Measurements from ENCODE around the gene NLRP5. TPM values are rescaled to one million over a fixed set of nuclear protein-coding genes. Genes with fewer than 3 reads are reported as not detected.

Gene NLRP5
- total RNA-seq, 1 donor from 2014 or later: not detected

DNA sequence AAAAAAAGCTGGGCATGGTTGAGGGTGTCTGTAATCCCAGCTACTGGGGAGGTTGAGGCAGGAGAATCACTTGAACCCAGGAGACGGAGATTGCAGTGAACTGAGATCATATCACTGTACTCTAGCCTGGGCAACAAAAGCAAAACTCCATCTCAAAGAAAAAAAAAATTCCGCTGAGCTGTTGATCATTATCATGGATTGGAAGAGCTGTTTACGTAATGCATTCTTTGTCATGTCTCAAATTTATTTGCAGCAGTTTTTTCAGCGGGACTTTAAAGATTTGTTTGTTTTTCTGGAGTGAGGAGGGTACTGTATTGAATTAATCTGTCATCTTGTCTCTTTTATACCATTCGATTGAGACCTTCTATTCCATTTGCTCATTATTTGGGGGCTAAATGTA is 4.3 kb downstream of the NLRP5 start:
- Histone ChIP-seq H2AFZ (replicated peaks) (no peak overlapping the region), H3K36me3 (no peaks in the 10 kb centered on the region), H3K9ac (no peak overlapping the region), H3K4me3 (no peak overlapping the region), H3K79me2 (ENCODE audit: low read depth) (no peaks in the 10 kb centered on the region), H3K4me1 (no peaks in the 10 kb centered on the region), H3F3A (ENCODE audit: low read depth) (no peaks in the 10 kb centered on the region), H4K20me1 (ENCODE audit: low read depth) (no peaks in the 10 kb centered on the region), H3K4me2 (no peak overlapping the region), H3K27me3 (no peaks in the 10 kb centered on the region), H3K27ac (no peak overlapping the region), H3K9me3 (ENCODE audit: low read depth) (peaks cover 6% of the 10 kb centered on the region)
- H3K4me1 Mint-ChIP-seq: no peaks in the 10 kb centered on the region
- H3K27me3 Mint-ChIP-seq (ENCODE audit: insufficient read depth, low read depth): no peaks in the 10 kb centered on the region
- H3K27ac Mint-ChIP-seq: no peak overlapping the region
- H3K4me3 Mint-ChIP-seq: no peak overlapping the region
- DNase-seq (ENCODE audit: low spot score): no peak
- TF ChIP-seq, protein P1, sequence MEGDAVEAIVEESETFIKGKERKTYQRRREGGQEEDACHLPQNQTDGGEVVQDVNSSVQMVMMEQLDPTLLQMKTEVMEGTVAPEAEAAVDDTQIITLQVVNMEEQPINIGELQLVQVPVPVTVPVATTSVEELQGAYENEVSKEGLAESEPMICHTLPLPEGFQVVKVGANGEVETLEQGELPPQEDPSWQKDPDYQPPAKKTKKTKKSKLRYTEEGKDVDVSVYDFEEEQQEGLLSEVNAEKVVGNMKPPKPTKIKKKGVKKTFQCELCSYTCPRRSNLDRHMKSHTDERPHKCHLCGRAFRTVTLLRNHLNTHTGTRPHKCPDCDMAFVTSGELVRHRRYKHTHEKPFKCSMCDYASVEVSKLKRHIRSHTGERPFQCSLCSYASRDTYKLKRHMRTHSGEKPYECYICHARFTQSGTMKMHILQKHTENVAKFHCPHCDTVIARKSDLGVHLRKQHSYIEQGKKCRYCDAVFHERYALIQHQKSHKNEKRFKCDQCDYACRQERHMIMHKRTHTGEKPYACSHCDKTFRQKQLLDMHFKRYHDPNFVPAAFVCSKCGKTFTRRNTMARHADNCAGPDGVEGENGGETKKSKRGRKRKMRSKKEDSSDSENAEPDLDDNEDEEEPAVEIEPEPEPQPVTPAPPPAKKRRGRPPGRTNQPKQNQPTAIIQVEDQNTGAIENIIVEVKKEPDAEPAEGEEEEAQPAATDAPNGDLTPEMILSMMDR (IDR thresholded peaks at IDR 0.05): no peak
- TF ChIP-seq EZH2 (IDR thresholded peaks at IDR 0.05) (no peak), EZH2phosphoT487 (IDR thresholded peaks at IDR 0.05) (no peak)
- no peaks in the 10 kb centered on the region for H3K36me3 Mint-ChIP-seq
- peaks cover 49% of the 10 kb centered on the region for H3K9me3 Mint-ChIP-seq

DNA sequence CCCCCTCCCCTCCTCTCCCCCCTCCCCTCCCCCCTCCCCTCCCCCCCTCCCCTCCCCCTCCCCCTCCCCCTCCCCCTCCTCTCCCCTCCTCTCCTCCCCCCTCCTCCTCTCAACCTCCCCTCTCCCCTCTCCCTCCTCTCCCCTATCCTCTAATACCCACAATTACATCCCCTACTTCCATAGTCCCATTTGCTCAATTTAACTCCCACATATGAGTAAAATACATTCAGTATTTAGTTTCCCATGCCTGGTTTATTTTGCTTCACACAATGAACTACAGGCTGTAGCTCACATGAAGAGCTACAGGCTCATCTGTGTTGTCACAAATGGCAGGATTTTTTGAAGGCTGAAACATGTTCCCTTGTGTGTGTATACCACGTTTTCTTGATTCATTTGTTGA is 6.9 kb downstream of the NLRP5 start:
- Mint-ChIP-seq H3K4me1 (no peaks in the 10 kb centered on the region), H3K9me3 (peaks cover 41% of the 10 kb centered on the region), H3K4me3 (no peak overlapping the region), H3K27ac (no peak overlapping the region), H3K27me3 (ENCODE audit: insufficient read depth, low read depth) (no peaks in the 10 kb centered on the region), H3K36me3 (no peaks in the 10 kb centered on the region)
- Histone ChIP-seq H3K27ac (no peak overlapping the region), H3K79me2 (ENCODE audit: low read depth) (no peaks in the 10 kb centered on the region), H3K27me3 (no peaks in the 10 kb centered on the region), H3K4me3 (no peak overlapping the region), H4K20me1 (ENCODE audit: low read depth) (no peaks in the 10 kb centered on the region), H2AFZ (replicated peaks) (no peak overlapping the region), H3F3A (ENCODE audit: low read depth) (no peaks in the 10 kb centered on the region), H3K4me1 (no peaks in the 10 kb centered on the region), H3K9me3 (ENCODE audit: low read depth) (peaks cover 5% of the 10 kb centered on the region), H3K36me3 (no peaks in the 10 kb centered on the region), H3K9ac (no peak overlapping the region), H3K4me2 (no peak overlapping the region)
- no peak for DNase-seq (ENCODE audit: low spot score)
- TF ChIP-seq, protein P1 (IDR thresholded peaks at IDR 0.05): no peak
- no peak for TF ChIP-seq EZH2 (IDR thresholded peaks at IDR 0.05)
- TF ChIP-seq EZH2phosphoT487 (IDR thresholded peaks at IDR 0.05): no peak

DNA sequence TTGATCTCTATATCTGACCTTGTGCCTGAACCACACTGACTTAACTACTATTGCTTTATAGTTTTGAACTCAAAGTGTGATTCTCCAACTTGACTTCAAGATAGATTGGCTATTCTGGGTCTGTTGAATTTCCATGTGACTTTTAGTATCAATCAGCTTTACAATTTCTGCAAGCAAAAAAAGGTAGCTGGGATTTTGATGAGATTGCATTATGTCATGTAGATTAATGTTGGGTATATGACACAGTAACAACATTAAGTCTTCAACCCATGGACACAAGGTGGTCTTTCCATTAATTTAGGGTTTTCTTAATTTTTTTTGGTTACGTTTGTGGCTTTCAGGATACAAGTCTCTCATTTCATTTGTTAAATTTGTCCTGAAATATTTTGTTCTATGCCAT is 28.2 kb downstream of the NLRP5 start:
- Histone ChIP-seq H3F3A (ENCODE audit: low read depth) (no peaks in the 10 kb centered on the region), H3K36me3 (no peaks in the 10 kb centered on the region), H3K27me3 (no peaks in the 10 kb centered on the region), H3K79me2 (ENCODE audit: low read depth) (no peaks in the 10 kb centered on the region), H3K4me3 (no peak overlapping the region), H3K9me3 (ENCODE audit: low read depth) (peaks cover 13% of the 10 kb centered on the region), H3K27ac (no peak overlapping the region), H3K4me1 (no peaks in the 10 kb centered on the region), H3K9ac (no peak overlapping the region), H2AFZ (replicated peaks) (no peak overlapping the region), H4K20me1 (ENCODE audit: low read depth) (no peaks in the 10 kb centered on the region), H3K4me2 (no peak overlapping the region)
- H3K9me3 Mint-ChIP-seq: peaks cover 29% of the 10 kb centered on the region
- TF ChIP-seq EZH2phosphoT487 (IDR thresholded peaks at IDR 0.05) (no peak), EZH2 (IDR thresholded peaks at IDR 0.05) (no peak)
- TF ChIP-seq, protein P1 (IDR thresholded peaks at IDR 0.05): no peak
- H3K27me3 Mint-ChIP-seq (ENCODE audit: insufficient read depth, low read depth): peaks cover 4% of the 10 kb centered on the region
- DNase-seq (ENCODE audit: low spot score): no peak
- H3K36me3 Mint-ChIP-seq: no peaks in the 10 kb centered on the region
- H3K4me3 Mint-ChIP-seq: no peak overlapping the region
- H3K4me1 Mint-ChIP-seq: no peaks in the 10 kb centered on the region
- no peak overlapping the region for H3K27ac Mint-ChIP-seq
